Natural killer cell (primary cell): ENCODE results near the gene FBLN1. TPM values are rescaled to one million over a fixed set of nuclear protein-coding genes. Genes with fewer than 3 reads are reported as not detected.

Experiments
- ATAC-seq, 3 donors: fragments of 150-1000 bp in 2 of 3; fragments of 200-7000 bp in 1 of 3; cut with Tn5 transposase; 1 replicate in 1 of 3; 2 replicates in 2 of 3; pipeline ENCODE4 v1.10.0; 2021; ENCODE audit warnings: mild to moderate bottlenecking in 2 of 3, moderate library complexity in 2 of 3
- DNase-seq, 2 donors: peaks; one replicate each; pipeline versions ENCODE4 v3.0.0 to v3.0.0-alpha.2; 2013 to 2021; ENCODE audit warnings: mixed read lengths in 1 of 2
- H3K27ac ChIP-seq: one replicate; pipeline ENCODE4 v1.5.1; 2013; ENCODE audit warnings: mild to moderate bottlenecking, low read length
- H3K27me3 ChIP-seq: one replicate; pipeline ENCODE4 v1.6.1; 2013; ENCODE audit warnings: low read length; ENCODE audit not compliant: control insufficient read depth, insufficient read depth
- H3K36me3 ChIP-seq: one replicate; pipeline ENCODE4 v1.6.1; 2013; ENCODE audit warnings: low read length; ENCODE audit not compliant: control insufficient read depth, insufficient read depth
- H3K4me1 ChIP-seq: one replicate; pipeline ENCODE4 v1.6.1; 2013; ENCODE audit warnings: low read length; ENCODE audit not compliant: control insufficient read depth, insufficient read depth
- H3K4me3 ChIP-seq: one replicate; pipeline ENCODE4 v1.5.1; 2013; ENCODE audit warnings: low read length
- H3K9me3 ChIP-seq: one replicate; pipeline ENCODE4 v1.6.1; 2013; ENCODE audit warnings: low read length; ENCODE audit not compliant: control insufficient read depth, insufficient read depth
- H3K27ac Mint-ChIP-seq, 2 donors: one replicate each; pipeline ENCODE4 v1.8.0; 2022; ENCODE audit warnings: mild to moderate bottlenecking in 2 of 2, mixed read lengths in 2 of 2, moderate library complexity in 1 of 2
- H3K27me3 Mint-ChIP-seq, 2 donors: one replicate each; pipeline ENCODE4 v1.8.0; 2022; ENCODE audit warnings: low read depth in 2 of 2, mixed read lengths in 2 of 2
- H3K36me3 Mint-ChIP-seq: one replicate; pipeline ENCODE4 v1.8.0; 2022; ENCODE audit warnings: mixed read lengths
- H3K4me1 Mint-ChIP-seq, 2 donors: one replicate each; pipeline ENCODE4 v1.8.0; 2022; ENCODE audit warnings: mixed read lengths in 2 of 2
- H3K4me3 Mint-ChIP-seq: one replicate; pipeline ENCODE4 v1.8.0; 2022; ENCODE audit warnings: mild to moderate bottlenecking, moderate library complexity, mixed read lengths
- H3K9me3 Mint-ChIP-seq, 2 donors: one replicate each; pipeline ENCODE4 v1.8.0; 2022; ENCODE audit warnings: mixed read lengths in 2 of 2
- CTCF ChIP-seq: fragments of 200-600 bp; IDR thresholded peaks from one replicate; pipeline ENCODE4 v1.8.0; 2022; ENCODE audit warnings: antibody characterized with exemption
- WGBS: methylation state at CpG from one replicate; pipeline ENCODE4 v1.1.7; 2013; ENCODE audit warnings: missing lambda C conversion rate; ENCODE audit not compliant: insufficient coverage; 5-methylcytosine and 5-hydroxymethylcytosine counted together
- intact Hi-C: fragments of 100-400 bp; cut with micrococcal nuclease; formaldehyde crosslinking; loops from one replicate; pipeline ENCODE4 v1.14.2; 2022
- total RNA-seq, 4 donors: library from RNA; stranded (reverse); fragments of 120-200 nt in 1 of 4; gene quantifications; one replicate each; pipeline versions ENCODE4 v1.2.3 to v1.2.4, GENCODE V29; 2013 to 2022

The FBLN1 gene
- total RNA-seq, 3 donors from 2014 or later (not counting 1 experiment from before 2014, with no cell fraction given): 0.58 TPM; not detected in 2

GRCh38 chr22:45508814-45509213 lies 6.1 kb downstream of the FBLN1 start:
- Mint-ChIP-seq H3K36me3 (no peaks in the 10 kb centered on the region), H3K27ac (no peak overlapping the region), H3K27me3 (peaks cover 0 to 24% of the 10 kb centered on the region in 2 donors), H3K9me3 (no peaks in the 10 kb centered on the region), H3K4me1 (no peaks in the 10 kb centered on the region), H3K4me3 (no peak overlapping the region)
- 93% methylated on average over 4 of the region's 4 CpGs for WGBS
- DNase-seq (no peak), ATAC-seq (no peak)
- no peaks in the 10 kb centered on the region for H3K4me1 ChIP-seq
- H3K27me3 ChIP-seq: no peaks in the 10 kb centered on the region
- TF ChIP-seq CTCF: no peak
- intact Hi-C loops: no loop called here
- H3K9me3 ChIP-seq: no peaks in the 10 kb centered on the region
- H3K27ac ChIP-seq: no peak overlapping the region
- H3K36me3 ChIP-seq: no peaks in the 10 kb centered on the region
- no peak overlapping the region for H3K4me3 ChIP-seq

GRCh38 chr22:45510376-45511232 lies 7.9 kb downstream of the FBLN1 start:
- WGBS: 88% methylated on average over 13 of the region's 14 CpGs
- no peaks in the 10 kb centered on the region for H3K9me3 ChIP-seq
- ATAC-seq (no peak), DNase-seq (no peak)
- no peaks in the 10 kb centered on the region for H3K27me3 ChIP-seq
- H3K4me3 ChIP-seq: no peak overlapping the region
- no peaks in the 10 kb centered on the region for H3K4me1 ChIP-seq
- TF ChIP-seq CTCF: no peak
- no peaks in the 10 kb centered on the region for H3K9me3 Mint-ChIP-seq
- H3K36me3 Mint-ChIP-seq: no peaks in the 10 kb centered on the region
- no peaks in the 10 kb centered on the region for H3K36me3 ChIP-seq
- H3K4me3 Mint-ChIP-seq: no peak overlapping the region
- peaks cover 0 to 8% of the 10 kb centered on the region in 2 donors for H3K27me3 Mint-ChIP-seq
- no peaks in the 10 kb centered on the region for H3K4me1 Mint-ChIP-seq
- H3K27ac ChIP-seq: no peak overlapping the region
- no peak overlapping the region for H3K27ac Mint-ChIP-seq
- intact Hi-C loops: no loop called here

GRCh38 chr22:45511847-45512261 lies 9.2 kb downstream of the FBLN1 start:
- Histone ChIP-seq H3K27me3 (no peaks in the 10 kb centered on the region), H3K36me3 (no peaks in the 10 kb centered on the region), H3K4me3 (no peak overlapping the region), H3K9me3 (no peaks in the 10 kb centered on the region), H3K4me1 (no peaks in the 10 kb centered on the region), H3K27ac (no peak overlapping the region)
- H3K36me3 Mint-ChIP-seq: no peaks in the 10 kb centered on the region
- no peaks in the 10 kb centered on the region for H3K9me3 Mint-ChIP-seq
- no peak overlapping the region for H3K4me3 Mint-ChIP-seq
- no peak for DNase-seq
- H3K27me3 Mint-ChIP-seq: no peaks in the 10 kb centered on the region
- WGBS: 89% methylated on average over 8 of the region's 8 CpGs
- no peaks in the 10 kb centered on the region for H3K4me1 Mint-ChIP-seq
- no peak for TF ChIP-seq CTCF
- intact Hi-C loops: no loop called here
- no peak for ATAC-seq
- H3K27ac Mint-ChIP-seq: no peak overlapping the region

DNA sequence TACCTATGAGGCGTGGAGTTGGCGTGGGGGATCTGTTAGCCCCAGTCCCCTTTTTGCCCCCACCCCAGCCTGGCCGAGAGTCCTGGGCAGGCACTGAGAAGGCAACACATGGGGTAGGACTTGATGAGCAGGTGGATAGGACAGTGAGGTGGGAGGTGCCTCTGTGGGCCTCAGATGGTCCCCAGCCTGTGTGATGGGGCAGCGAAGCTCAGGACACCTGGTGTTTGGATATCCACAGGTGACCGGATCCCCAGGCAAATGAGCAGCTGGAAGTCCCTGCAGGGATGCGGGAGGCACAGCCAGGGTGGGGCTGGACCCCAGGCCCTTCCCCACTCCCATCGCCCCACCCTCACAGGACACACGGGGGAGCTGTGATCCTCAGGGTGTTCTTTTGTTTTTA lies 9.7 kb downstream of the FBLN1 start:
- no peak for DNase-seq
- no peaks in the 10 kb centered on the region for H3K9me3 Mint-ChIP-seq
- TF ChIP-seq CTCF: no peak
- no peak for ATAC-seq
- Histone ChIP-seq H3K4me3 (no peak overlapping the region), H3K36me3 (no peaks in the 10 kb centered on the region), H3K27ac (no peak overlapping the region), H3K27me3 (no peaks in the 10 kb centered on the region), H3K4me1 (no peaks in the 10 kb centered on the region), H3K9me3 (no peaks in the 10 kb centered on the region)
- intact Hi-C loops: no loop called here
- no peaks in the 10 kb centered on the region for H3K27me3 Mint-ChIP-seq
- no peak overlapping the region for H3K4me3 Mint-ChIP-seq
- no peaks in the 10 kb centered on the region for H3K4me1 Mint-ChIP-seq
- no peaks in the 10 kb centered on the region for H3K36me3 Mint-ChIP-seq
- no peak overlapping the region for H3K27ac Mint-ChIP-seq
- 92% methylated on average over 6 of the region's 8 CpGs for WGBS
